Measurements from ENCODE around the gene BPIFB6. TPM values are rescaled to one million over a fixed set of nuclear protein-coding genes. Genes with fewer than 3 reads are reported as not detected.

BPIFB6 gene
- total RNA-seq, 1 experiment from 2014 or later: not detected

DNA sequence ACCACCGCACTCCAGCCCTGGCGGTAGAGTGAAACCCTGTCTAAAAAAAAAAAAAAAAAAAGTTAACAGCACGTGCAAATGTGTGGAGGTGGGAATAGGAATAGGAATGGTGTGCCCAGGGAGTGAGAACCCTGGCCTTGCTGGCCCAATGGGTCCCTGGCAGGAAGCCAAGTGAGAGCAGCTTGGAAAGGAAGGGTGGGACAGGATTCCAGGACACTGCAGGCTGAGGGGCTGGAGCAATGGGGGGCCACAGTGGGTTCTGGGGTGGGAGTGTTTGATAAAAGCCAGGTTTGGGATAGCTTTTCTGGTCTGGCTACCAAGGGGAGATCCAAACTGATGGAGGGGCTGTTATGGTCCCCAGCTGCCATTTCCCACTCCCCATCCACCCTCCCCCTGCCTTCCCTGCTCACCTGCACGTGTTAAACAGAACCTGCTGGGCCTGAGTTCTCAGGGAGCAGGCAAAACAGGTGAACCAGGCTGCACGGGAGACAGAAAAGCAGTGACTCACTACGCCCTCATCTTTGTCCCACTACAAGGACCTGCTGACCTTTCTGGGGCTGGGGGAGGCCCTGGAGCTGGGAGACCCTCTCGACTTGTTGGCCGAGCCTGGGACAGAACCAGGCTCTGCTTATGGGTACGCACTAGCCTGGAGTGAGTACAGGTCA, 30.5 kb upstream of the BPIFB6 start:
- no peaks in the 10 kb centered on the region for H3K9me2 ChIP-seq (replicated peaks; ENCODE audit: low read length)
- no peak overlapping the region for H3K4me3 ChIP-seq (ENCODE audit: low read length)
- no peak overlapping the region for H3K9ac ChIP-seq (ENCODE audit: low read length)
- BruUV-seq (replicated peaks): no TSS peak
- ChIA-PET POLR2A (ENCODE audit: unreplicated experiment) (no interaction called here), CTCF (no interaction called here)
- no peak overlapping the region for H3K27ac ChIP-seq (ENCODE audit: low read length)
- H3K9me3 ChIP-seq (ENCODE audit: low read length): no peaks in the 10 kb centered on the region
- H4K20me1 ChIP-seq (ENCODE audit: low read length): no peaks in the 10 kb centered on the region
- no peaks in the 10 kb centered on the region for H3K79me2 ChIP-seq (ENCODE audit: low read length)
- H3K27me3 ChIP-seq (ENCODE audit: low read length): peaks cover 9% of the 10 kb centered on the region; the same call in 1 of the 2 replicates
- H3K36me3 ChIP-seq (ENCODE audit: low read depth, low read length): no peaks in the 10 kb centered on the region
- no peaks in the 10 kb centered on the region for H3F3A ChIP-seq (ENCODE audit: low read length, unreplicated experiment)
- DNase-seq (no peak), ATAC-seq (no peak)
- intact Hi-C loops (cut with micrococcal nuclease): no loop called here
- no peak overlapping the region for H3K4me2 ChIP-seq (ENCODE audit: low read length)
- TF ChIP-seq EZH2phosphoT487 (IDR thresholded peaks at IDR 0.05; ENCODE audit: borderline replicate concordance, low read length) (no peak), EZH2 (IDR thresholded peaks at IDR 0.05; ENCODE audit: low read length, unreplicated experiment) (no peak)
- TF ChIP-seq, protein P1, sequence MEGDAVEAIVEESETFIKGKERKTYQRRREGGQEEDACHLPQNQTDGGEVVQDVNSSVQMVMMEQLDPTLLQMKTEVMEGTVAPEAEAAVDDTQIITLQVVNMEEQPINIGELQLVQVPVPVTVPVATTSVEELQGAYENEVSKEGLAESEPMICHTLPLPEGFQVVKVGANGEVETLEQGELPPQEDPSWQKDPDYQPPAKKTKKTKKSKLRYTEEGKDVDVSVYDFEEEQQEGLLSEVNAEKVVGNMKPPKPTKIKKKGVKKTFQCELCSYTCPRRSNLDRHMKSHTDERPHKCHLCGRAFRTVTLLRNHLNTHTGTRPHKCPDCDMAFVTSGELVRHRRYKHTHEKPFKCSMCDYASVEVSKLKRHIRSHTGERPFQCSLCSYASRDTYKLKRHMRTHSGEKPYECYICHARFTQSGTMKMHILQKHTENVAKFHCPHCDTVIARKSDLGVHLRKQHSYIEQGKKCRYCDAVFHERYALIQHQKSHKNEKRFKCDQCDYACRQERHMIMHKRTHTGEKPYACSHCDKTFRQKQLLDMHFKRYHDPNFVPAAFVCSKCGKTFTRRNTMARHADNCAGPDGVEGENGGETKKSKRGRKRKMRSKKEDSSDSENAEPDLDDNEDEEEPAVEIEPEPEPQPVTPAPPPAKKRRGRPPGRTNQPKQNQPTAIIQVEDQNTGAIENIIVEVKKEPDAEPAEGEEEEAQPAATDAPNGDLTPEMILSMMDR (conservative IDR thresholded peaks at IDR 0.05; ENCODE audit: low read depth, low read length): no peak
- no peak overlapping the region for H2AFZ ChIP-seq (ENCODE audit: low read length)
- no peaks in the 10 kb centered on the region for H3K4me1 ChIP-seq (ENCODE audit: insufficient read depth, low read length)

DNA sequence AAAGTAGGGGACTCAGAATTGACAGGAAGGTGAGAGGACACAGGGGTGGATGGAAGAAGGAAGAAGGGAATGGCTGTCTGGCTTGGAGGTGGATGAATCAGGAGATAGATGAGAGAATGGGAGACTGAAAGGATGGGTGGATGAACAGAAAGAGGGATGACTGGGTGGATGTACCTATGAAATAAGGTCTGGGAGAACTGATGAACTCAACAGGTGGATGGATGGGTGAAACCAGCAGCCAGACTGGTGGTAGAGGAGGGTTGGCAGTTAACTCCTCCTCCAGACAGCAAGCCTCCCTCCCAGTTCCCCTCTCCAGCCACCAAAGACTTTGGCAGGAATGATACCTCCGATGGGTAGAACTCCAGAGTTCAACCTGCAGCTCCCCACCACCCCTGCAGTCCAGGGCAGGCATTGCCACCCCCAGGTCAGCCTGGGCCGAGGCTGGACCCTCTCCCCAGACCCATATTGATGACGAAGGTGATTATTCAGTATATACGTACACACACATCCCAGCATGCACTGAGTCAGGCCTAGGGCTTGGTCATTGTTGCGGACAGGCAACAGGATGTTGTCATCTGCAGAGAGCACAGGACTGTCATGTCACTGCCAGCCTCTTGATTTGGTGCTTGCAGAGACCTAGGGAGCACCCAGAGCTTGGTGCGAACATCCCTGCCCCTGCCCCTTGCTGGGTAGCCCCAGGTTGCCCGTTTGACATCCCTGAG, 29.2 kb upstream of the BPIFB6 start:
- Histone ChIP-seq H3K36me3 (ENCODE audit: low read depth, low read length) (no peaks in the 10 kb centered on the region), H2AFZ (ENCODE audit: low read length) (no peak overlapping the region), H3K4me1 (ENCODE audit: insufficient read depth, low read length) (no peaks in the 10 kb centered on the region), H3K9ac (ENCODE audit: low read length) (no peak overlapping the region), H3K79me2 (ENCODE audit: low read length) (no peaks in the 10 kb centered on the region), H3K9me2 (replicated peaks; ENCODE audit: low read length) (no peaks in the 10 kb centered on the region), H3K9me3 (ENCODE audit: low read length) (no peaks in the 10 kb centered on the region), H3K4me3 (ENCODE audit: low read length) (no peak overlapping the region), H3K4me2 (ENCODE audit: low read length) (no peak overlapping the region), H4K20me1 (ENCODE audit: low read length) (no peaks in the 10 kb centered on the region), H3K27me3 (ENCODE audit: low read length) (peaks cover under 1% of the 10 kb centered on the region; the same call in 1 of the 2 replicates), H3F3A (ENCODE audit: low read length, unreplicated experiment) (no peaks in the 10 kb centered on the region), H3K27ac (ENCODE audit: low read length) (no peak overlapping the region)
- ChIA-PET POLR2A (ENCODE audit: unreplicated experiment) (no interaction called here), CTCF (no interaction called here)
- TF ChIP-seq EZH2 (IDR thresholded peaks at IDR 0.05; ENCODE audit: low read length, unreplicated experiment) (no peak), EZH2phosphoT487 (IDR thresholded peaks at IDR 0.05; ENCODE audit: borderline replicate concordance, low read length) (no peak)
- TF ChIP-seq, protein P1 (conservative IDR thresholded peaks at IDR 0.05; ENCODE audit: low read depth, low read length): no peak
- no peak for ATAC-seq
- intact Hi-C loops (cut with micrococcal nuclease): no loop called here
- BruUV-seq (replicated peaks): no TSS peak
- no peak for DNase-seq

All from PC-3 (cell line).